GM21619 (cell line): Measurements from ENCODE around the gene LSS.
"Not testable (repeated sequence)": the region's sequence is repeated elsewhere in the genome, so short reads cannot be mapped to it uniquely, and the experiment has no call there.

ENCODE experiments used
- ATAC-seq: cut with Tn5 transposase; IDR thresholded peaks from one replicate; pipeline ENCODE4 v1.9.1; 2021; ENCODE audit not compliant: unreplicated experiment

Gene LSS

DNA sequence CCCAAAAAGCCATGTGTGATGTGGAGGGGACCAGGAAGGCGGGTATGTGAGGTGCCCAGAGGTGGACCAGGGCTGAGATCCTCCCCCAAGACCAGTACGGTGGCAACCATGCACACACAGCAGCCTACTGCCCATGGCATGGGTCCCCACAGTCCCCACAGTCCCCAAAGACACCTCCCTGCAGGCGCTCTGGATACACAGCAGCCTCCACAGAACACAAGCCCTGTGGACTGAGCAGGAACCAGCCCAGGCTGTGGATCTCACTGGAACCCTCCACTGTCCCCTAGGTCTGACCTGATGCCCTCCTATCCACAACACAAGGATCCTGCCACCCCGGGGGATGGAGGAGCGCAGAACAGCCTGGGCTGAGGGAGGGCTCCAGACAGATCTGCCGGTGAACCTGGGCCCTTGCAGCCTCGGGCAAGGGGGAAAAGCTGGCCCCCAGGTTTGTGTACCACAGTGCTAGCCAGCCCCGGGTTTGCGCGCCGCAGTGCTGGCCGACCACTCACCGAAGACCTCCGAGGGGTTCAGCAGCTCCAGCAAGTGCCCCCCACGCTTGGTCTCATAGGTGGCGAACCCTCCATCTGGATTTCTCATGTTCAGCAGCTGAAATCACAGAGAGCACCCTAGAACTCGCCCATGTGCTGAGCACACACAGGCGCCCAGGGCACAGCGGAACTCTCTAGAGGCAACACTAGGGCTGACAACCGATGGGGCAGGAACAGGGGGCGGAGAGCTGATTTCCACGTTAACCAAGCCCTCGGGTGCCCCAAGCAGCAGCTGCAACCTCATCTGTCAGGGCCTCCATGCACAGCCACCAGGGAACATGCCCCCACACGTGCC lies 22.2 kb downstream of the LSS start:
- ATAC-seq: no peak

DNA sequence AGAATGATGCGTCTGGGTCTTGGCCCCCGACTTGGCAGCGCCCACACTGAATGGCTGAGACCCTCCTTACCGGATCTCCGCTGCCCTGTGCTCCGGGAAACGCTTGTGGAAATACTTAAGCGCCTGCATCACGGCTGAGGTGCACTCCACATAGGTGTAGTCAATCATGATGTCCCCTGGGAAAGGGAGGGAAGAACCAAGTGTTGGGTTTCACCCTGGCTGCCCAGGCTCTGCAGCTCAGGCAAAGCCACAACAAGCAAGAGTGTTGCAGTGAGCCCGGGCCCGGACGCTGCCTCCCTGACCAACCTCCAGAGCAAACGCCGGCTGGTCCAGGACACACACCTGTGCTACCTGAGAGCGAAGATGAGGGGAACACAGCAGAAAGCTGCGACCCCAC lies 22.8 kb downstream of the LSS start:
- no peak for ATAC-seq

- no peak for ATAC-seq
These were observed 23.4 kb downstream of the LSS start for GRCh38 chr21:46205166-46205565.

DNA sequence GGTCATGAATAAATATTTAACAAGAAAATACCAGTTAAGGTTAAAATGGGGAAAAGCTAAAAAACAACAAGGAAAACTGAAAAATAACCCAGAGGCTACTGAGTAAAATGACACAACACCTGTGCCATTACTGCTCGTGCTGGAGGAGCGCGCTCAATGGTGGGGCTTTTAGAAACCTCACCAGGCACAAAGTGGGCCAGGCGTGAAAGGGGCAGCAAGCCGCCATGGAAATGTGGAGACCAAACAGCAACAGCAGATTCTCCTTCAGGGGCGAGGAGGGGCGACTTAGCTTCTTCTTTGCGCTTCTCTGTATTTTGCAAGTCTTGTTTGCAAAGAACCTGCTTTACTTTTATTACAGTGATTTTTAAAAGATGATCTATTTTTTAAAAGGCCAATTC lies 25.4 kb downstream of the LSS start:
- ATAC-seq: no peak

DNA sequence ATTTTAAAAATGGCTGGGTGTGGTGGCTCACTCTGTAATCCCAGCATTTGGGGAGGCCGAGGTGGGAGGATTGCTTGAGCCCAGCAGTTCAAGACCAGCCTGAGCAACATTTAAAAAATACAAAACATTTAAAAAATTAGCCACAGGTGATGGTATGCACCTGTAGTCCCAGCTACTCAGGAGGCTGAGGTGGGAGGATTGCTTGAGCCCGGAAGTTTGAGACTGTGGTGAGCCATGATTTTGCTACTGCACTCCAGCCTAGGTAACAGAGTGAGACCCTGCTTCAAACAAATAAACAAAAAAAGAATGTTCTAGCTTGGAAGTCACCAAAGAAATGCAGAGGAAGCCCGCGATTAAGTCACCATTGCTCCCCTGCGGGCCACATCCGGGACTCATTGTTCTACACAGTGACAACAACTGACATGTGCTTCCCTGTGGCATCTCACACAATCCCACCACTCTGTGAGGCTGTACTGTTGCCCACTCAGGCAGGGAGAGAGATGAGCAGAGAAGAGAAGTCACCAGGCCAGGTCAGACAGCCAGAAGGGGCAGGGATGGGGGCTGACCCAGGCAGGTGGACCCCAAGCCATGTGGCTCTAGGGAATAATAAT lies 25.9 kb downstream of the LSS start:
- ATAC-seq: no peak

DNA sequence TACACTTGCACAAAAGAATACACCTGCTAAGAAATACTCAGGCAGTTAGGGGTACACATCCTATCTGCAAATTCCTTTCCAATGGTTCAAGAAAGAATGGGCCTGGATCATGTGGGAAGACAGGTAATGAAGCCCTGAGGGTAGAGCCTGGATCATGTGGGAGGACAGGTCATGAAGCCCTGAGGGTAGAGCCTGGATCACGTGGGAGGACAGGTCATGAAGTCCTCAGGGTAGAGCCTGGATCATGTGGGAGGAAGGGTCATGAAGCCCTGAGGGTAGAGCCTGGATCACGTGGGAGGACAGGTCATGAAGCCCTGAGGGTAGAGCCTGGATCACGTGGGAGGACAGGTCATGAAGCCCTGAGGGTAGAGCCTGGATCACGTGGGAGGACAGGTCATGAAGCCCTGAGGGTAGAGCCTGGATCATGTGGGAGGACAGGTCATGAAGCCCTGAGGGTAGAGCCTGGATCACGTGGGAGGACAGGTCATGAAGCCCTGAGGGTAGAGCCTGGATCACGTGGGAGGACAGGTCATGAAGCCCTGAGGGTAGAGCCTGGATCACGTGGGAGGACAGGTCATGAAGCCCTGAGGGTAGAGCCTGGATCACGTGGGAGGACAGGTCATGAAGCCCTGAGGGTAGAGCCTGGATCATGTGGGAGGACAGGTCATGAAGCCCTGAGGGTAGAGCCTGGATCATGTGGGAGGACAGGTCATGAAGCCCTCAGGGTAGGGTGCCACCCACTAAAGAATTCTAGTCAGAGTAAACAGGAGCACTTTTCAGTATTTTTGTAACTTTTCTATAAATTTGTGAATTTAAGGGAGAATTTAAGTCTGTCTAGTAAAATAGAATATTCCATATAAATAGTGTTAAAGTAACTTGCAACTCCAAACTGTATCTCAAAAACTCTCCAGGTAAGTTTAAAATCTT lies 27.4 kb downstream of the LSS start:
- not testable (repeated sequence) for ATAC-seq

GRCh38 chr21:46199436-46200373 lies 28.9 kb downstream of the LSS start:
- no peak for ATAC-seq

DNA sequence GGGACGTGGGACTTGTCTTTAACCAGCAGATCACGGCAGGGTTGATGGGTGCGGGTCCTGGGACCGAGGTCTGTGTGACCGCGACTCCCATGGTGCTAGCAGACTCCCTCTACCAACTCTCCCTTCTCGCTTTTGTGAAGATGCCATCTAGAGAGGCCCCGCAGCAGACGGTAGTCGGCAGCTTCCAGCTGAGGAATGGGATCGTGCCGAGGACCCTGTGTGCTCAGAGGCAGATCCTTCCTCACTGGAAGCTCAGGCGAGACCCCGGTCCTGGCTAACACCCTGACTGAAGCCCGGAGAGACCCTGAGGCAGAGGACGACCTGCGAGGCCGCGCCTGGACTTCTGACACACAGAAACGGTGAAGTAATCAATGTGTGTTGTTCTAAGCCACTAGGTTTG lies 31.8 kb downstream of the LSS start:
- no peak for ATAC-seq

DNA sequence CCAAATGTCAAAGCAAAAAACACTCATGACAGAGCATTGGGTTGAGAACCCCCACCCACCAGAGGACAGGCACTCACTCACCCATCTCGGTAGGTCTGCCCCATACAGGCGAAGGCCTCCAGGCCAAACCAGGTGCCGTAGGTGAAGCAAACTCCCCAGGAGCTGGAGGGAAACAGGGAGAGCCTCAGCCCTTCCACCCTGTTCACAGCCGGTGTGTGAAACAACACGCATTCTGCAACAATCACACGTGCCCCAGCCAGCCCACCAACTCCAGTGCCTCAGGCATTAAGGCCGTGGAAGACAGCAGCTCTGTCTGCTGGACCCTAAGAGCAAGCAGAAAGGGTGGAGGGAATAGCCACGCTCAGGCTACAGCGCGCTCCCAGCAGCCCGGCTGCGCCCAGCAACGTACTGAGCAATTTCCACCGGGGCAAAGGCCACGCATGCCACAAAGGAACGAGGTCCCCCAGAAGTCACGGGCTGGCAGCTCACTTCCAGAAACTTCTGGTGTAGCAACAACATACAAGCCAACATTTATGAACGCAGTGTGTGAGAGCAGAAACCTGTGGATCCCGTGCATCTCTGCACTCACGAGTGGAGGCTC lies 32.9 kb downstream of the LSS start:
- ATAC-seq: no peak

DNA sequence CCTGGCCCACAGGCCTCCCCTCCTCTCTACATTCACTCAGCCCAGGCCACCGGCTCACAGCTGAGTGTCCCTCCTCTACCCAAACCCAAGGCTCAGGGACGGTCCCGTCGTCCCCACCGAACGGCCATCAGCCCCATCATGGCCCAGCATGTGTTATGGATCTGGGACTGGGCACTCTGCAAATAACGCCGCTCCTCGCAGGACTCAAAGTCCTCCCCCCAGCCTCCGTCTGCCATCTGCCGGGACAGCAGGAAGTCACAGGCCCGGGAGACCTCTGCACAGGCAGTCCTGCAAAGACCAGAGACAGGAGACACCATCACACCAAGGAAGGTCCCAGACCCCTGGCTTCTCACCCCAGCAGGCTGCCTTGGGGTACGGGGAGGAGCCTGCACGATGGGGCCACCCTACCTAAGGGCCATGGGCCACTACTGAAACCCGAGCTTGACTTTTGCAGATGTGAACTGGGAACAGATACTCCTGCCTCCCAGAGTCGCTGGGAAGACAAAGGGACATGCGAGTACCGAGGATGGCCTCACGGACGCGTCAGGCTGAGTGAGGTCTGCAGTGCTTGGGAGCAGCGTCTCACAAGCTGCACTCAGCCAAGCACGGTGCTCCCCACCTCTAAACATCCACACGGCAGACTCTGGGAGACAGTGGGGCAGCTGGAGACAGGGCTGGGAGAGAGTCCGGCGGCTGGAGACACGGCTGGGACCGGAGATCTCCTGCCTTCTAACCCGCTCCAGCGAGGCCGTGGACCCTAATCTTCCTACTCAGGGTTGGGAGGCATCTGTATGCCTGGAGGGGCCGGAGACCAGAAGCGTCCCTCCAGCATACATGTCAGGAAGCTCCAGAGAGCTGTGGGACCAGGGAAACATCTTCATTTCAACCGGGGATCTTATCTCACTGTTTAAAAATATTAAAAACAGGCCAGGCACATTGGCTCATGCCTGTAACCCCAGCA lies 33.9 kb downstream of the LSS start:
- ATAC-seq: no peak

DNA sequence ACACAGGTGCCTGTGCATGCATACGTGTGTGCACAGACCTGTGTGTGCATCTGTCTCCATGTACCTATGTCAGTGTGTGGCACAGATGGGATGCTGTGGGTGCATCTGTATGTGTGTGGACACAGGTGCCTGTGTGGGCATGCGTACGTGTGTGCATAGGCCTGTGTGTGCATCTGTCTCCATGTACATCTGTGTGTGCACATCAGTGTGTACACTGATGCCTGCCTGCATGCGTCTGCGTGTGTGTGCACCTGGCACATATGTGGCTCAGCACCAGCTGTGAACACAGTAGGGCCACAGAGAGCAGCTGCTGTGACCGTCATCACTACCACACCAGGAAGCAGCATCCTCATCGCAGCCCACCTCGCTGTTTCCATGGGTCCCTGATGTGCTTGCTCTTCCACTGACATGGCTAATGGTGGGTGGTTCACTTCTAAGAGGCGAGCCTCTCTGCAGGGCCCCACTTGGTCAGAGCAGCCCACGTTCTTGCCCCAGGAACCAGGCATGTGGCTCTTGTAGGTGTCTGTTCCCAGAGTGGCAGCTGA lies 34.7 kb downstream of the LSS start:
- no peak for ATAC-seq

DNA sequence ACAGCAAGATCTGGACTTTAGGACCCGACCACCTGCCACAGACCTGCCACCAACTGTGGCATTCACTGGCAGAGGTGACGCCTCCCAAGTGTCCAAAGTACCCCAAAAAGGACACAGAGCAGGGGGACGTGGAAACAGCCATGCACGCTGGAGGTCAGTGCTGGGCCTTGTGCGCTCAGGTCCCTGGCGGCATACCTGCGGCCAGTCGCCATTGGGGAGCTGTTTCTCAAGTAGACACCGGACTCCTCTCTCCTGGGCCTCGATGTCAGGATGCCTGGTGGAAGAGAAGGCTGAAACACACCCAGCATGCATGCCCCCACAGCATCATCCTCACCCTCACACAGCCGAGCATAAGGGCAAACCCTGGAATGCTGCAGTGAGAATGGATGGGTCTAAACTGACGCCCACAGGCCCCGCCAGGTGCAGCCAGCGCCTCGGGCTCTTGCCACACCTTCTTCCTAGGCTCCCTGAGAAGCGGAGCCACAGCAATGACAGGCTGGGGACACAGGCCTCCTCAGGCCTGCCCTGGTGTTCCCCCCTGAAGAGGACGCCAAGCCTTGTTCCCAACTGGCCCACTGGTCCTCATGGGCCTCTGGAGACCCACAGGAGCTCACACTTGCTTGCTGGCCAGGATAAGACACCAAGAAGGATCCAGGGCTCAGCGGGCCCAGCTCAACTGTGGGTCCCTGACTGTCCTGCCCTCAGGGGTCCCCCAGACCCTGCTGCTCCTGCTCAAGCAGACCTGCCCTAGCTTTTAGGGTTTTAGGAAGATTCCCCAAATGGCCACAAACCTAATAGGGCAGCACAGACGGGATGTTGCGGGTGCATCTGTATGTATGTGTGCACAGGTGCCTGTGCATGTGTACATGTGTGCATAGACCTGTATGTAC lies 36.6 kb downstream of the LSS start:
- no peak for ATAC-seq

- ATAC-seq: no peak
These were observed 37.3 kb downstream of the LSS start for GRCh38 chr21:46191257-46191685.

DNA sequence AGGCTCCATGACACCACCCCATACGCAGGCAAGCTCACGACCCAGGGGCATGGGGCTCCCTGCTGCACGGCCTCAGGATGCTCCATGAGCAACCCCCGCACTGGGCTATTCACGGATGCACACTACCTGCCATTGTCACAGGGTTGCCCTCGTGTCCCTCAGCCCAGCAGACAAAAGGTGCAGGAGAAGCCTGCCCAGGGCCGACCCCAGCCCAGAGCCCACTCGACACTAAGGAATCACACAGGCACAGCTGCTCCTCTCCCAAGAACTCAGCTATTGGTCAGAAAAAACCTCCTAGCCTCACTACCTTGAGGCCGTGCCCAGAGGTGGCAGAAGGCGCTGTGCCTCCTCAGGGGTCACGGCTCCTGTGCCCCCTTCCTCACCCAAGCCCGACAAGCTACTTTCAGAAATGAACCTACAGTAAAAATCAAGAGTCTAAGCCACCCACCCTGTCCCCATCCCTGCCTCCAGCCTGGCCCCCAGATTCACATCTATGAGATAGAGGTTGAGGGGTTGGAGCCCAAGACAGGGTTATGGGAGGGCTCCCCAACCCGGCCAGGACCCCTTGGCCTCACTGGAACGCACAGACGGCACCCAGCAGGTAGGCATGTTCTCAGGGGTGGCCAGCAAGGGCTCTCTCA lies 38.0 kb downstream of the LSS start:
- ATAC-seq: no peak

GRCh38 chr21:46189959-46190490 lies 38.5 kb downstream of the LSS start:
- no peak for ATAC-seq

- no peak for ATAC-seq
These were observed 39.2 kb downstream of the LSS start for GRCh38 chr21:46189213-46189958.
